ENCODE results near the gene GPLD1. TPM values are rescaled to one million over a fixed set of nuclear protein-coding genes. Genes with fewer than 3 reads are reported as not detected.
A peak's percentile ranks its signal among the peaks of the same experiment; 100 is the strongest.

GPLD1 gene
- total RNA-seq, 1 donor from 2014 or later: 15.7 TPM

DNA sequence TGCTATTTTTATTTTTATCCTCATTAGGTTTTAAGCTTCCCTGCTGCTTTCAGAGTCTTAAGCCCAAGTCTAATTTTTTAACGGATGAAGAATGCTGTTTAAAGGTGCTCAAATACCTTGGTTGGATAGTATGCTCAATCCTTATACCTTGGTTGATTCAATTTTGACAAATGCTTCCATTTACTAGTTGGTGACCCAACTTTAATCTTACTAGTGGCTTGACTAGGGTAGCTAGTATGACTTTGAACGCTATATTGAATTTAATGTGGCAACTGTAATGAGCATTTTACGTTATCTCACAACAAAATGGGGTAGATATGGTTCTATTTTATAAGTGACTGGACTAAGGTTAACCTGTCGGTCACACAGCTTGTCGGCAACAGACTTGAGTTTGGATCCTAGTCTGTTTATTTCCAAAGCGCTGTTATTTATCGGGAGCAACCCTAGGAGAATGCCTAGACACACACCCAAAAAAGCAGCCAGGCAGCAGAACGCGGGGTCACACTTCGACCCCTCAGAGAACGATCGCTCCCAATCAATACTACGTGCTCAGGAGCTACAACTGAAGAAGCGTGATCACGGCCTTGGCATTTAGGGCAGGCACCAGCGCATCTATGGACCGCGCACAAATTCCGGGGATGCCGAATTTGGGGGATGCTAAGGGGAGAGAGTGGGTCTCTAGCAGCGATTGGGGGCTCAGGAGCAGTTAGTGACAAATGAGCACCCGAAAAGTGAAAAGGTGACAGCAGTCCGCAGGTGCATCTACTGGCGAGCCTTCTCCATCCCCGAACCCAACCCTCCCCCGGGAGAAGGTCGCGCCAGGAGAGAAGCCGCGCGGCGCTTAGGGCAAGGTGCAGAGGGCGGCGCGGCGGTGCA lies 4.8 kb upstream of the GPLD1 start:
- no peak for DNase-seq (ENCODE audit: extremely low spot score in 2 of 2)
- intact Hi-C loops (cut with DNase I): no loop called here
- peaks cover 19% of the 10 kb centered on the region for H3K4me1 ChIP-seq
- H3K4me3 ChIP-seq: peak overlapping the region; percentile 71 to 89
- H3K9me3 ChIP-seq: no peaks in the 10 kb centered on the region
- H3K27ac ChIP-seq: no peak overlapping the region
- H3K27me3 ChIP-seq: no peaks in the 10 kb centered on the region
- no peak for TF ChIP-seq CTCF (IDR thresholded peaks at IDR 0.05)
- TF ChIP-seq POLR2AphosphoS5 (IDR thresholded peaks at IDR 0.05; ENCODE audit: insufficient read depth in 1 of 2, low read depth in 1 of 2): no peak
- no peak for TF ChIP-seq POLR2A (IDR thresholded peaks at IDR 0.05)
- H3K36me3 ChIP-seq: no peaks in the 10 kb centered on the region

DNA sequence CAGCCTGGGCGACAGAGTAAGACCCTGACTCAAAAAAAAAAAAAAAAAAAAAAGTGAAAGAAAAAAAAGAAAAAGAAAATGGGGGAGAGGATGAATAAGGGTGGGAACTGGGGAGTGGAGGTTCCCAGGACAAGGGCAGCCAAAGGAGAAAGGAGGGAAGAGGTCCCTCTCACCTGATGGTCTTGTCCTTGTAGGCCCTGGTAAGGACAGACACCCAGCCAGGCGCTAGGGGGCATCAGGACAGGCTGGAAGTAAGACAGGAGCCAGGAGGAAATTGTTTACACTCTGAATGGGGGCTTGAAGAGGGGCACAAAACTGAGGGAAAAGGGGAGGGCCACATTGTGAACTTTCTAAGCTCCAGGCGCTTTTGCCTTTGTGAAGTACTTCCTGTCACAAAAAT lies 3.1 kb upstream of the GPLD1 start:
- Histone ChIP-seq H3K9me3 (no peaks in the 10 kb centered on the region), H3K4me3 (no peak overlapping the region), H3K36me3 (no peaks in the 10 kb centered on the region), H3K27ac (no peak overlapping the region), H3K4me1 (peaks cover 19% of the 10 kb centered on the region), H3K27me3 (no peaks in the 10 kb centered on the region)
- no peak for TF ChIP-seq POLR2AphosphoS5 (IDR thresholded peaks at IDR 0.05; ENCODE audit: insufficient read depth in 1 of 2, low read depth in 1 of 2)
- TF ChIP-seq CTCF (IDR thresholded peaks at IDR 0.05): no peak
- TF ChIP-seq POLR2A (IDR thresholded peaks at IDR 0.05): no peak
- intact Hi-C loops (cut with DNase I): no loop called here
- DNase-seq (ENCODE audit: extremely low spot score in 2 of 2): no peak

GRCh38 chr6:24490948-24491347 lies 1.6 kb upstream of the GPLD1 start:
- Histone ChIP-seq H3K27ac (no peak overlapping the region), H3K4me3 (no peak overlapping the region), H3K27me3 (no peaks in the 10 kb centered on the region), H3K9me3 (no peaks in the 10 kb centered on the region), H3K4me1 (peaks cover 15% of the 10 kb centered on the region), H3K36me3 (no peaks in the 10 kb centered on the region)
- TF ChIP-seq CTCF (IDR thresholded peaks at IDR 0.05) (no peak), POLR2A (IDR thresholded peaks at IDR 0.05) (no peak), POLR2AphosphoS5 (IDR thresholded peaks at IDR 0.05; ENCODE audit: insufficient read depth in 1 of 2, low read depth in 1 of 2) (no peak)
- no peak for DNase-seq (ENCODE audit: extremely low spot score in 2 of 2)
- intact Hi-C loops (cut with DNase I): no loop called here

GRCh38 chr6:24489881-24490280 lies 503 bp upstream of the GPLD1 start:
- Histone ChIP-seq H3K36me3 (no peaks in the 10 kb centered on the region), H3K9me3 (no peaks in the 10 kb centered on the region), H3K27me3 (no peaks in the 10 kb centered on the region), H3K4me1 (peaks cover 7% of the 10 kb centered on the region), H3K4me3 (no peak overlapping the region), H3K27ac (no peak overlapping the region)
- TF ChIP-seq POLR2A (IDR thresholded peaks at IDR 0.05): no peak
- peak in 1 of 2 donors; percentile 11 for TF ChIP-seq POLR2AphosphoS5 (IDR thresholded peaks at IDR 0.05; ENCODE audit: insufficient read depth in 1 of 2, low read depth in 1 of 2)
- no peak for TF ChIP-seq CTCF (IDR thresholded peaks at IDR 0.05)
- no peak for DNase-seq (ENCODE audit: extremely low spot score in 2 of 2)
- intact Hi-C loops (cut with DNase I): loop anchor here (10.0 kb wide), 1 partner anchor 1635 kb away; no protein-coding TSS in a partner anchor

DNA sequence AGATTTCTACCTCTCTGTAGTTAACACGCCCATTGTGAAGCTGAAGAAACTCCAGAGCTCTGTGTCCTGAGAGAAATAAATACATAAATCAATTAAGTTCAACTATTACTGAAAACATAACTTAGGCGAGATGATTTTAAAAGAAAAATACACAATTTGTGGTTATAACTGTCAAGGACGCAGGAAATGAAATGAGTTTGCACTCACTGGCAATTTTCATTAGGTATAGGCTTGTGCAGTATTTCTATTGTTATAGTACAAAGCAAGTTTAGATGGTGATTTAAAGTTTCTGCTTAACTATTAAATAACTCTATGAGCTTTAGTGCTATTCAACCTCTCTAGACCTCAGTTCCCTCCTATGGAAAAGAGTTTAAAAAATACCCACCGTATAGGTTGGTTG lies 3.3 kb downstream of the GPLD1 start:
- no peaks in the 10 kb centered on the region for H3K36me3 ChIP-seq
- H3K9me3 ChIP-seq: no peaks in the 10 kb centered on the region
- TF ChIP-seq CTCF (IDR thresholded peaks at IDR 0.05): no peak
- TF ChIP-seq POLR2AphosphoS5 (IDR thresholded peaks at IDR 0.05; ENCODE audit: insufficient read depth in 1 of 2, low read depth in 1 of 2): no peak
- no peak for TF ChIP-seq POLR2A (IDR thresholded peaks at IDR 0.05)
- no peaks in the 10 kb centered on the region for H3K4me1 ChIP-seq
- intact Hi-C loops (cut with DNase I): loop anchor here (10.0 kb wide), 1 partner anchor 1631 kb away; no protein-coding TSS in a partner anchor
- H3K4me3 ChIP-seq: no peak overlapping the region
- no peaks in the 10 kb centered on the region for H3K27me3 ChIP-seq
- DNase-seq (ENCODE audit: extremely low spot score in 2 of 2): no peak
- no peak overlapping the region for H3K27ac ChIP-seq

Data from vagina (tissue), 2 donors.